GM13977 (cell line): Measurements from ENCODE around the gene ADAD2.
A peak's percentile ranks its signal among the peaks of the same experiment; 100 is the strongest.

Experiments
- DNase-seq: peaks from one replicate; pipeline ENCODE4 v3.0.0; 2012; ENCODE audit warnings: low spot score
- in situ Hi-C: fragments of 300-500 bp; cut with MboI; formaldehyde crosslinking; loops from one replicate; pipeline ENCODE4 v1.12.0; 2022; ENCODE audit warnings: low sequenced_read_pairs, low pct_unique_long_range_greater_than_20kb, mixed read lengths, inconsistent platforms; ENCODE audit not compliant: unreplicated experiment
- TF ChIP-seq, protein P1 (sequence below): IDR thresholded peaks from 2 replicates; pipeline ENCODE4 v1.5.1; 2012; ENCODE audit warnings: mild to moderate bottlenecking, control low read depth; ENCODE audit not compliant: insufficient read depth; ENCODE audit errors: extremely low read depth, missing control alignments

The ADAD2 gene

DNA sequence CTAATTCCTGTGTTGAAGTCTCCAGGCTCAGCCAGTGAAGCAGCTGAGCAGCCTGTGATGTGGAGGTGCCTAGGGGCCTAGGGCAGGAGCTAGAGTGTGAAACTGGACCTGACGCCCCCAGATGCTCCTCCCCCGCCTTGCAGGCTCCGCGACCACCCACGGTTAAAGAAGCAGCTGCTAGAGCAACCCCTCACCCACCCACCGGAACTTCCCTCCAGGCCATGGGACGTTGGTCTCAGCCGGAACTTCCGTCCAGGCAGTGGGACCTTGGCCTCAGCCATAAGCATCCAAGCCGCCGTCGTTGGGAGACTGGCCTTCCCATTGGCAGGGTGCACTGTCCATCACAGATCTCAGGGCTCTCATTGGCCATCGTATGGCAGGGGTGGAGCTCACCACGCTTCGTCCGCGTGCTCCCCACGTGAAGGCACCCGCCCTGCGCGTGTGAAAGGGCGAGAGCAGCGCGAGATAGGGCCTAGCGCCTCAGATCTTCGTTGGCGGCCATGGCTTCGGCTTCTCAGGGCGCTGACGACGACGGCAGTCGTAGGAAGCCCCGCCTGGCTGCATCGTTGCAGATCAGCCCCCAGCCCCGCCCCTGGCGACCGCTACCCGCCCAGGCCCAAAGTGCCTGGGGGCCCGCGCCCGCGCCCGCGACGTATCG, at the start of gene ADAD2:
ADAD2 (plus strand) TSS at position 427 of the 658 bp plus-strand sequence; CDS start at position 501, 74 bp downstream.
- DNase-seq: no peak
- in situ Hi-C loops: no loop called here
- TF ChIP-seq, protein P1, sequence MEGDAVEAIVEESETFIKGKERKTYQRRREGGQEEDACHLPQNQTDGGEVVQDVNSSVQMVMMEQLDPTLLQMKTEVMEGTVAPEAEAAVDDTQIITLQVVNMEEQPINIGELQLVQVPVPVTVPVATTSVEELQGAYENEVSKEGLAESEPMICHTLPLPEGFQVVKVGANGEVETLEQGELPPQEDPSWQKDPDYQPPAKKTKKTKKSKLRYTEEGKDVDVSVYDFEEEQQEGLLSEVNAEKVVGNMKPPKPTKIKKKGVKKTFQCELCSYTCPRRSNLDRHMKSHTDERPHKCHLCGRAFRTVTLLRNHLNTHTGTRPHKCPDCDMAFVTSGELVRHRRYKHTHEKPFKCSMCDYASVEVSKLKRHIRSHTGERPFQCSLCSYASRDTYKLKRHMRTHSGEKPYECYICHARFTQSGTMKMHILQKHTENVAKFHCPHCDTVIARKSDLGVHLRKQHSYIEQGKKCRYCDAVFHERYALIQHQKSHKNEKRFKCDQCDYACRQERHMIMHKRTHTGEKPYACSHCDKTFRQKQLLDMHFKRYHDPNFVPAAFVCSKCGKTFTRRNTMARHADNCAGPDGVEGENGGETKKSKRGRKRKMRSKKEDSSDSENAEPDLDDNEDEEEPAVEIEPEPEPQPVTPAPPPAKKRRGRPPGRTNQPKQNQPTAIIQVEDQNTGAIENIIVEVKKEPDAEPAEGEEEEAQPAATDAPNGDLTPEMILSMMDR: no peak

DNA sequence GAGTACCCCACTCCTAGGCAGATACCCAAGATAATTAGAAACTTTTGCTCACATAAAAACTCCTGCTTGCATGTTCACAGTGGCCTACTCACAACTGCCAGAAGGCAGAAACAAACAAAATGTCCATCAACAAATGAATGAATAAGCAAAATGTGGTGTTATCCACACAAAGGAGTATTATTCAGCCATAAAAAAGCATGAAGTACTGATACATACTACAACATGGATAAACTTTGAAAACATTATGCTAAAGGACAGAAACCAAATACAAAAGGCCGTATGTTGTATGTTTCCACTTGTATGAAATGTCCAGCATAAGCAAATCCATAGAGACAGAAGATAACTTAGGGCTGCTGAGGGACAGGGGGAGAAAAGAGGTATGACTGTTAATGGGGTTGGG, 47.9 kb upstream of the ADAD2 start:
- no peak for DNase-seq
- in situ Hi-C loops: no loop called here
- TF ChIP-seq, protein P1: no peak

DNA sequence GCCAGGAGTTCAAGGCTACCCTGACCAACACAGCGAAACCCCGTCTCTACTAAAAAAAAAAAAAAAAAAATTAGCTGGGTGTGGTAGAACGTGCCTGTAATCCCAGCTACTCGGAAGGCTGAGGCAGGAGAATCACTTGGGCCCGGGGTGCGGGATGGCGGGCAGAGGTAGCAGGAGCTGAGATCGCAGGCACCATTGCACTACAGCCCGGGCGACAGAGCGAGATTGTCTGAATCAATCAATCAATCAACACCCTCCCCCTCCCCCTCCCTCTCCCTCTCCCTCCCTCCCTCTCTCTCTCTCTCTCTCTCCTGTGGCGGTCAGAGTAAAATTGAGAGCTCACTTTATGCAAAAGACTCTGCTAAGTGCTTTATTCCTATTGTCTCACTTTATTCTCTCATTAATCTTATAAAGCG, 47.2 kb upstream of the ADAD2 start:
- DNase-seq: no peak
- TF ChIP-seq, protein P1: no peak
- in situ Hi-C loops: no loop called here

DNA sequence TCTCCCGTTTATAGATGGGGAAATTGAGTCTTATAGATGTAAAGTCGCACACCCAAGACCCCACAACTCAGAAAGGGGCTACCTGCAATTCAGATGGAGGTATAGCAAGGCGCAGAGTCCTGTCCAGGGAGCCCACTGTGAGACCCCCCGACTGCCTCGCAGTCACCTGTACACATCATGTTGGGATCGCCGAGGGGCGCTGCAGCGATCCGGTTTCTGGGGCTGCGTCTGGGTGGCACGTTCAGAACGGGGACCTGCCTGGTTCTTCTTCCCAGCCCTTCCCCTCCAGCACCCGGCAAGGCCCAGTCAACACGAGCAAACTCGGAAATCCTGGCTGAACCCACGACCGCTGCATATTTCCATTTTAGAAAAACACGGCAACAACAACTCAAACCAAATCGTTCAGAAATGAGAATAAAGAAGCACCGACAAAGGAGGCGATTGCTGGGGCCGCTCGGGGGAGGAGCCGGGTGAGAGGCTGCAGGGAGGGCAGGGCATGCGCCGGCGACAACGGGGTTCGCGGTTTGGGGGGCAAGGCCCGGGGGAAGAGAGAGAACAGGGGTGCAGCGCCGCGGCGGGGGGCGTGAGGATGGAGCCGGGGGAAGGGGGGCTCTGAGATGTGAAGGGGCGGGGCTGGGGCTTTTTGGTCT, 46.6 kb upstream of the ADAD2 start:
- TF ChIP-seq, protein P1: peak; percentile 25
- peak; percentile 56 for DNase-seq
- in situ Hi-C loops: no loop called here

DNA sequence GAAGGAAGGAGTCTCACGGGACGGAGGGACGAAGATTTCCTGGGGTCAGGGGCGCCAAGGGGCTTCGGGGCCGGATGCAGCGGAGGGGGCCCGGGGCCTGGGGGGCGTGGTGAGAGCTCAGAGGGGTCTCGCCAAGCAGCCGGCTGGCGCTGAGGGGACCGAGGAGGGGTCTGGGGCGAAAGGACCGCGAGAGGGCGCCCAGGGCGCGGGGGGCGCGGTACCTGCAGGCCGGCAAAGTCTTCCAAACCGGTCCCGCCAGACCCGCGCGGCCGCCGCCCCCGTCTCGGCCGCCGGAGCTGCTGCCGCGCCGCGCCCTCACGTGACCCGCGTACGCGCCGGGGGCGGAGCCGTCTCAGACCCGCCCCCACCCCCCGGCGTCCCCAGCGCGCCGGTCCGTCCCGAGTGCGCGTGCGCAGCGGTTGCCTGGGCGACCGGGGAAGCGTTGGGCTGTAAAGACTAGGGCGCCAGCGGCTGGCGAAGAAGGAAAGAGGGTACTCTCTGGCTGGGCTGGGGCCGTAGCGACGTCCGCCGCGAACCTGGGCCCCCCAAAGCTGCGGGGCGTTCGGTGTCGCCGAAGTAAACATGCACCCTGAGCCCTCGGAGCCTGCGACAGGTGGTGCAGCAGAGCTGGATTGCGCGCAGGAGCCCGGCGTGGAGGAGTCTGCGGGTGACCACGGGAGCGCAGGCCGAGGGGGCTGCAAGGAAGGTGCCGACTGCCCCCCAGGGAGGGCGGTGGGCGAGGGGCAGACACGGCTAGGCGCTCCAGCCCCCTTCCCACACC, 45.9 kb upstream of the ADAD2 start, which contains the start of the genes DNAAF1 and HSDL1:
DNAAF1 (plus strand) TSS at position 450 of the 781 bp plus-strand sequence; CDS start at position 583, 133 bp downstream.
HSDL1 (minus strand) TSS at position 319 of the 781 bp plus-strand sequence. CDS start 13,856 bp downstream, outside the sequence.
- DNase-seq: peak; percentile 97
- TF ChIP-seq, protein P1: peak; percentile 36
- in situ Hi-C loops: no loop called here

DNA sequence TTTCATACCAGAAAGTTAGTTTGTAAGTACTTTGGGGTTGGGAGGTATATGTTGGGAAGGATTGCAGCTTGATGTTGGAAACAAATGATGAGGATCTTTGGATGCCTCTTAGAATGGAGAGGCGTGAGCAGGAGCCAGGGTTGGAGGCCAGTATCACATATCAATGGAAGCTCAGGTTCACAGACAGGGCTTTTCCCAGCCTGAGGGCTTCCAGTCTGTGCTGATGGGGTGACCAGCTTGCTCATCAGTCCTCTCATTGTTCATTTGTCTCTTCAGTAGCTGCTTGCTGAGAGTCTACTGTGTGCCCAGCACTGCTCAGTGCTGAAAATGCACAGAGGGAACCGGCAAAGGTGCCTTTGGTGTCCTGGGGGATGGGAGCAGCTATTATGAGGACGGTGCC, 40.0 kb upstream of the ADAD2 start:
- in situ Hi-C loops: no loop called here
- TF ChIP-seq, protein P1: no peak
- DNase-seq: no peak
